Mucosa of rectum (tissue), 2 donors: ENCODE measurements around the gene PTPRZ1.
A peak's percentile ranks its signal among the peaks of the same experiment; 100 is the strongest.

Source experiments
- H3K27ac ChIP-seq, 2 donors: one replicate each; pipeline ENCODE4 v1.7.0; 2013; ENCODE audit warnings: inconsistent platforms in 2 of 2, low read depth in 2 of 2, low read length in 2 of 2
- H3K27me3 ChIP-seq, 2 donors: one replicate each; pipeline ENCODE4 v1.7.0; 2013; ENCODE audit warnings: low read length in 2 of 2; ENCODE audit not compliant: control insufficient read depth in 2 of 2, insufficient read depth in 2 of 2
- H3K36me3 ChIP-seq, 2 donors: one replicate each; pipeline ENCODE4 v1.7.0; 2013; ENCODE audit warnings: low read length in 2 of 2; ENCODE audit not compliant: control insufficient read depth in 2 of 2, insufficient read depth in 2 of 2
- H3K4me1 ChIP-seq, 2 donors: one replicate each; pipeline ENCODE4 v1.7.0; 2013; ENCODE audit warnings: low read length in 2 of 2, mild to moderate bottlenecking in 1 of 2; ENCODE audit not compliant: control insufficient read depth in 2 of 2, insufficient read depth in 2 of 2
- H3K4me3 ChIP-seq, 2 donors: one replicate each; pipeline ENCODE4 v1.7.0; 2013; ENCODE audit warnings: low read length in 2 of 2
- H3K9ac ChIP-seq, 2 donors: one replicate each; pipeline ENCODE4 v1.7.0; 2013; ENCODE audit warnings: low read length in 2 of 2, low read depth in 1 of 2, mild to moderate bottlenecking in 1 of 2
- H3K9me3 ChIP-seq, 2 donors: one replicate each; pipeline ENCODE4 v1.7.0; 2013; ENCODE audit warnings: low read length in 2 of 2; ENCODE audit not compliant: control insufficient read depth in 2 of 2
- donor health status: healthy.
- donor health status: Normal muscosa, but diverticular disease.

PTPRZ1 gene

GRCh38 chr7:121872831-121873288 is at the start of gene PTPRZ1:
TSS of gene PTPRZ1 (plus strand) at chr7:121873161. CDS start at chr7:121873500, 339 bp downstream.
- H3K4me3 ChIP-seq, result peak within 1 kb of the TSS; percentile 52 to 56
- H3K27ac ChIP-seq, result no peak within 1 kb of the TSS
- H3K9ac ChIP-seq, result peak within 1 kb of the TSS in 1 of 2 donors; percentile 27
- H3K4me1 ChIP-seq, result peaks cover 2 to 5% of the 10 kb centered on the region in 2 donors
- peaks cover 12 to 19% of the 10 kb centered on the region in 2 donors for H3K27me3 ChIP-seq
- H3K9me3 ChIP-seq, result no peaks in the 10 kb centered on the region
- no peaks in the 10 kb centered on the region for H3K36me3 ChIP-seq

- H3K4me3 ChIP-seq, result no peak overlapping the region
- H3K4me1 ChIP-seq, result no peaks in the 10 kb centered on the region
- H3K27me3 ChIP-seq, result no peaks in the 10 kb centered on the region
- no peak overlapping the region for H3K27ac ChIP-seq
- H3K36me3 ChIP-seq, result no peaks in the 10 kb centered on the region
- no peaks in the 10 kb centered on the region for H3K9me3 ChIP-seq
- no peak overlapping the region for H3K9ac ChIP-seq
These were observed 48.7 kb upstream of the PTPRZ1 start for GRCh38 chr7:121824276-121824675.

DNA sequence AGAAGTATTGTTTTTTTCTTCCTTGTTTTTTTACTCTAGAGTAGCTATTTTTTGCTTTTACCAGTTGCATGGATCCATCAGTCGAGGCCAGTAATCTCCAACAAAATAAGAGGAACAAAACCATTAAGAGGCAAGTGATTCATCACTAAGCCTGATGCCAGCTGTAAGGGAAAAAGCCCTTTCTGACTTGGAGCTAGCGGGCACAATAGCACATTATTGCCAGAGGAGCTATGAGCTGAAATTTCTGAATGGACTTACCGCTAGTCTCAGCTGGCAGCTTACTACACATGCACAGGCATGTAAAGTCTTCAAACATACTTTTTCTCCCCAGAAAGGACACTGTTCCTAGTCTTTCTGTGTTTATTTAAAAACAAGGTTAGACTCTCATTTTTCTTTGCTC is 41.6 kb upstream of the PTPRZ1 start:
- Histone ChIP-seq H3K36me3 (no peaks in the 10 kb centered on the region), H3K27ac (no peak overlapping the region), H3K9ac (no peak overlapping the region), H3K9me3 (no peaks in the 10 kb centered on the region), H3K4me3 (no peak overlapping the region), H3K27me3 (no peaks in the 10 kb centered on the region), H3K4me1 (no peaks in the 10 kb centered on the region)

DNA sequence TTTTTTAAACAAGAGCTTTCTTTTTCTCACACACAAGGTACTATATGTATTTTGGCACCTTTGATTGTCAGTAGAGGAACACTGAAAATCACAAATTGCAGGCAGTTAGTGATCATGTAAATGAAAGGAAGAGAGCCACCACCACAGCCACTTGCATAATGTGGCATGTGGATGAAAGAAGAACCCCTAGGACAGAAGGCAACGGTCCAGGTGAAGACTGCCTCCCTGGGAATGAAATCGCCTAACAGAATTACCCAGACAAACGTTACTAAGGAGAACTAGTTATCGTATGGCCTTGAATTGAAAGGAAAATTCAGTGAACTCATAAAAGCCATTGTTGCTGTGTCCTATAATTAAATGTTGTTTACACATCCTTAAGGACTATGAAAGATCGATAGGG is 41.2 kb upstream of the PTPRZ1 start:
- H3K4me1 ChIP-seq, result no peaks in the 10 kb centered on the region
- no peaks in the 10 kb centered on the region for H3K36me3 ChIP-seq
- H3K9ac ChIP-seq, result no peak overlapping the region
- H3K4me3 ChIP-seq, result no peak overlapping the region
- H3K27me3 ChIP-seq, result no peaks in the 10 kb centered on the region
- no peaks in the 10 kb centered on the region for H3K9me3 ChIP-seq
- H3K27ac ChIP-seq, result no peak overlapping the region

DNA sequence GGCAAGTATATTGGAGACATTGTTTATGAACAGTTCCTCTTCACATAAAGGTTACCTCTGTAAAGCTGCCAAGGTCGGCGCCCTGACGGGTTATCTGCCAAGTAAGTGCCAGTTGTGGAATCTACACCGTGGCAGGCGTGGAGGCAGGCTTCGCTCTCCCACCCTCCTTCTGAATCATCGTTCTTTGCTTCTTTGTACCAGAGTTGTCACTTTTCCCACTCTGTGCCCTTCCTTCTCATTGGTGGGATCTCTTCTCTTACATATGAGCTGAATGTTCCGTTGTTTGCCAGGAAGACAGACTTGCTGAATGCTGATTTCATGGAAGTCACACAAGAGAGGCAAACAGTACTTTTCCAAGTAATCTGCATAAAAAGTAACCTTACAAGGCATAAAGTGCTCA is 40.6 kb upstream of the PTPRZ1 start:
- H3K9ac ChIP-seq, result no peak overlapping the region
- H3K36me3 ChIP-seq, result no peaks in the 10 kb centered on the region
- H3K27me3 ChIP-seq, result no peaks in the 10 kb centered on the region
- H3K4me3 ChIP-seq, result no peak overlapping the region
- H3K27ac ChIP-seq, result no peak overlapping the region
- H3K9me3 ChIP-seq, result no peaks in the 10 kb centered on the region
- no peaks in the 10 kb centered on the region for H3K4me1 ChIP-seq

- no peak overlapping the region for H3K9ac ChIP-seq
- H3K4me3 ChIP-seq, result no peak overlapping the region
- H3K27me3 ChIP-seq, result no peaks in the 10 kb centered on the region
- H3K4me1 ChIP-seq, result no peaks in the 10 kb centered on the region
- H3K27ac ChIP-seq, result no peak overlapping the region
- H3K9me3 ChIP-seq, result no peaks in the 10 kb centered on the region
- no peaks in the 10 kb centered on the region for H3K36me3 ChIP-seq
These were observed 39.0 kb upstream of the PTPRZ1 start for GRCh38 chr7:121833991-121834390.

- Histone ChIP-seq H3K27ac (no peak overlapping the region), H3K4me1 (no peaks in the 10 kb centered on the region), H3K36me3 (no peaks in the 10 kb centered on the region), H3K9me3 (no peaks in the 10 kb centered on the region), H3K4me3 (no peak overlapping the region), H3K9ac (no peak overlapping the region), H3K27me3 (no peaks in the 10 kb centered on the region)
These were observed 35.5 kb upstream of the PTPRZ1 start for GRCh38 chr7:121837462-121837861.

DNA sequence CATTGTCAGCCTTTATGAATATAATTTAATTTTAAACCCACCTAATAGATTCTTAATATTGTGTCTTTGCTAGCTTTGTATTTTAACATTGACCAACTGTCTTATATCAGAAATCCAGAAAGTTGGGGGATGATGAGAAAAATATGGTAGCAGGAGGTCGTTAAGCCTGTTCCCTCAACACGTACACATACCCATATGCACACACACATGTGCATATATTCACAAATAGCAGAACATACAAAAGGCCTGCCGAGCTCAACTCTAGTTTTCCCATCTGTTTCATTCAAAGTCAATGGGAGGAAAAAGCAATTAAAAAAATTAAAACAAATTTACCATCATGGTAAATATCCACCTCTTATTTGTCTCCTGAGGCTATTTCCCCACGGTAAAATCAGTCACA is 25.9 kb upstream of the PTPRZ1 start:
- no peak overlapping the region for H3K9ac ChIP-seq
- no peak overlapping the region for H3K27ac ChIP-seq
- H3K27me3 ChIP-seq, result no peaks in the 10 kb centered on the region
- H3K9me3 ChIP-seq, result no peaks in the 10 kb centered on the region
- no peaks in the 10 kb centered on the region for H3K4me1 ChIP-seq
- no peaks in the 10 kb centered on the region for H3K36me3 ChIP-seq
- no peak overlapping the region for H3K4me3 ChIP-seq

GRCh38 chr7:121853307-121853706 is 19.7 kb upstream of the PTPRZ1 start:
- Histone ChIP-seq H3K27me3 (no peaks in the 10 kb centered on the region), H3K9ac (no peak overlapping the region), H3K36me3 (no peaks in the 10 kb centered on the region), H3K9me3 (no peaks in the 10 kb centered on the region), H3K4me3 (no peak overlapping the region), H3K27ac (no peak overlapping the region), H3K4me1 (no peaks in the 10 kb centered on the region)

GRCh38 chr7:121860953-121861352 is 12.0 kb upstream of the PTPRZ1 start:
- no peaks in the 10 kb centered on the region for H3K27me3 ChIP-seq
- no peak overlapping the region for H3K9ac ChIP-seq
- H3K4me3 ChIP-seq, result no peak overlapping the region
- no peaks in the 10 kb centered on the region for H3K4me1 ChIP-seq
- no peaks in the 10 kb centered on the region for H3K9me3 ChIP-seq
- no peak overlapping the region for H3K27ac ChIP-seq
- H3K36me3 ChIP-seq, result no peaks in the 10 kb centered on the region

- Histone ChIP-seq H3K27ac (no peak overlapping the region), H3K9me3 (no peaks in the 10 kb centered on the region), H3K27me3 (no peaks in the 10 kb centered on the region), H3K4me1 (no peaks in the 10 kb centered on the region), H3K36me3 (no peaks in the 10 kb centered on the region), H3K9ac (no peak overlapping the region), H3K4me3 (no peak overlapping the region)
These were observed 10.4 kb upstream of the PTPRZ1 start for GRCh38 chr7:121862591-121862990.
